Skeletal muscle tissue (tissue), 4 donors: ENCODE measurements around the gene CA5A. TPM values are rescaled to one million over a fixed set of nuclear protein-coding genes. Genes with fewer than 3 reads are reported as not detected.

Experiments
- H3K27ac ChIP-seq: one replicate; pipeline ENCODE4 v1.7.0; 2013; ENCODE audit warnings: mild to moderate bottlenecking, low read depth, low read length, inconsistent platforms
- H3K27me3 ChIP-seq, 3 donors: one replicate each; pipeline ENCODE4 v1.7.0; 2013; ENCODE audit warnings: low read length in 3 of 3; ENCODE audit not compliant: control insufficient read depth in 3 of 3, insufficient read depth in 3 of 3
- H3K36me3 ChIP-seq, 3 donors: one replicate each; pipeline ENCODE4 v1.7.0; 2013; ENCODE audit warnings: low read length in 3 of 3; ENCODE audit not compliant: control insufficient read depth in 3 of 3, insufficient read depth in 3 of 3
- H3K4me1 ChIP-seq, 3 donors: one replicate each; pipeline ENCODE4 v1.7.0; 2013; ENCODE audit warnings: low read length in 3 of 3, mild to moderate bottlenecking in 3 of 3; ENCODE audit not compliant: control insufficient read depth in 3 of 3, insufficient read depth in 3 of 3
- H3K4me3 ChIP-seq, 3 donors: one replicate each; pipeline ENCODE4 v1.7.0; 2013; ENCODE audit warnings: low read length in 3 of 3
- H3K9ac ChIP-seq, 3 donors: one replicate each; pipeline ENCODE4 v1.7.0; 2013; ENCODE audit warnings: low read length in 3 of 3, mild to moderate bottlenecking in 3 of 3, moderate library complexity in 2 of 3, low read depth in 1 of 3
- H3K9me3 ChIP-seq, 3 donors: one replicate each; pipeline ENCODE4 v1.7.0; 2013; ENCODE audit warnings: low read length in 3 of 3; ENCODE audit not compliant: control insufficient read depth in 3 of 3
- total RNA-seq: library from RNA; depleted of rRNA; stranded (reverse); fragments of >200 nt; gene quantifications from one replicate; pipeline ENCODE4 v1.2.3, GENCODE V29; 2014
- donor health status: Osteomylitis.

The CA5A gene
- total RNA-seq, 1 donor from 2014 or later: not detected

DNA sequence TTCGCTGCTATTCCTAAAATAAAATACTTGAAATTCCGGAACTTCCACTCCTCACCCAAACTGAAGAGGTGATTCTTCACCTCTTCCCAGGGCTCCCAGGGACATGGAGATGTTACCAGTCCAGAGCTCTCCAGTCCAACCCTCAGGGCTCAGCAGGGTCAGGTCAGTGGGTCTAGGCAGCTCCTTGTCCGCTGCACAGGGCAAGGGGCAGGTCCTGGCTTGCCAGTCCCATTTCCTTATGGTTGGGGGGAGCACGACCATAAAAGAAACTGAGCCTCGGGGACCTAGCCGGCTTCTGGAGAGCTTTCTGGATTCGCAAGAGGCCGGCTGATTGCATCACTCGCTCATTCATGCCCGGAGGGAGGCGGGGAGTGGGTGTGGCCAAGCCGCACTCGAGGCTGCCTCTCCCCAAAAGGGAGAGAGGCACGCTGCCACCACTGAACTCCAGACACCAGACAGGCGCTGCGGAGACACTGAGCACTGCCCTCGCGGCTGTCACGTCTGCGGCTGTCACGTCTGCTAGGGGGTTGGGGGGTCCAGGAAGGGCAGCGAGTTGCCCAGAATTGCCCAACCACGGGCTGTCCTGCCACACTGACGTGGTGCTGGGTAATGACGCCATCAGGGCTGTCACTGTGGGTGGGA is 82.8 kb downstream of the CA5A start:
- Histone ChIP-seq H3K27me3 (no peaks in the 10 kb centered on the region), H3K27ac (peak overlapping the region; percentile 81), H3K4me3 (peak overlapping the region; percentile 12 to 68 (median 48)), H3K9me3 (no peaks in the 10 kb centered on the region), H3K9ac (peak overlapping the region in 2 of 3 donors; percentile 57 to 62), H3K36me3 (peaks cover 8 to 18% (median 12%) of the 10 kb centered on the region in 3 donors), H3K4me1 (peaks cover 88 to 97% (median 95%) of the 10 kb centered on the region in 3 donors)

- Histone ChIP-seq H3K4me3 (no peak overlapping the region), H3K27me3 (no peaks in the 10 kb centered on the region), H3K9ac (peak overlapping the region in 1 of 3 donors; percentile 50), H3K9me3 (no peaks in the 10 kb centered on the region), H3K4me1 (peaks cover 93 to 97% (median 96%) of the 10 kb centered on the region in 3 donors), H3K27ac (no peak overlapping the region), H3K36me3 (peaks cover 8 to 18% (median 15%) of the 10 kb centered on the region in 3 donors)
These were observed 84.7 kb downstream of the CA5A start for GRCh38 chr16:87851601-87852000.

DNA sequence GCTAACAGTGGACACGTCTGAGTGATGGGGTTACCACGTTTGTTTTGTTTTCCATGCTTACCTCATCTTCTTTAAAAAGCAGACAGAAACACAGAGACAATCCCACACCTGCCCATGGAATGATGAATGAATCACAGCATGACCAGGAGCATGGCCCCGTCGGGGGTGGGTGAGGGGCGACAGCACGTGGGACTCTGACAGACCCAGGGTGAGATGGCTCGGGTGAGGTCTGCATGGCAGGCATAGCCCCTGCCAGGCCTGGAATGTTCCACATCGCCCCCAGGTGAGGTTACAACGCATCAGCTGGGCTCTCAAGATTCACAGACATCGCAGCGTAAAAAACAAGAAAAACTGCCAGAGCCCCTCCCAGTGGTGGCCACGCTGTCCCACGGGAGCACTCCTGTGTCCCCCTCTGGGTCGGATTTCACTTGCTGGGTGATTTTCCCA is 85.2 kb downstream of the CA5A start:
- Histone ChIP-seq H3K27me3 (no peaks in the 10 kb centered on the region), H3K9ac (peak overlapping the region in 1 of 3 donors; percentile 50), H3K4me3 (no peak overlapping the region), H3K4me1 (peaks cover 93 to 97% (median 96%) of the 10 kb centered on the region in 3 donors), H3K27ac (no peak overlapping the region), H3K36me3 (peaks cover 8 to 18% (median 15%) of the 10 kb centered on the region in 3 donors), H3K9me3 (no peaks in the 10 kb centered on the region)

GRCh38 chr16:87850009-87851006 is 86.0 kb downstream of the CA5A start:
- H3K4me1 ChIP-seq: peaks cover 93 to 96% (median 96%) of the 10 kb centered on the region in 3 donors
- H3K9ac ChIP-seq: peak overlapping the region in 1 of 3 donors; percentile 50
- H3K4me3 ChIP-seq: peak overlapping the region in 2 of 3 donors; percentile 4 to 49

GRCh38 chr16:87849419-87850008 is 86.8 kb downstream of the CA5A start:
- Histone ChIP-seq H3K9me3 (no peaks in the 10 kb centered on the region), H3K4me1 (peaks cover 92 to 96% (median 94%) of the 10 kb centered on the region in 3 donors), H3K36me3 (peaks cover 8 to 18% (median 15%) of the 10 kb centered on the region in 3 donors), H3K27me3 (no peaks in the 10 kb centered on the region), H3K9ac (peak overlapping the region in 1 of 3 donors; percentile 62), H3K27ac (no peak overlapping the region), H3K4me3 (no peak overlapping the region)

More at GRCh38 chr16:87850009-87851006, 86.0 kb downstream of the CA5A start:
- Histone ChIP-seq H3K27ac (no peak overlapping the region), H3K9me3 (no peaks in the 10 kb centered on the region), H3K36me3 (peaks cover 8 to 18% (median 15%) of the 10 kb centered on the region in 3 donors), H3K27me3 (no peaks in the 10 kb centered on the region)

DNA sequence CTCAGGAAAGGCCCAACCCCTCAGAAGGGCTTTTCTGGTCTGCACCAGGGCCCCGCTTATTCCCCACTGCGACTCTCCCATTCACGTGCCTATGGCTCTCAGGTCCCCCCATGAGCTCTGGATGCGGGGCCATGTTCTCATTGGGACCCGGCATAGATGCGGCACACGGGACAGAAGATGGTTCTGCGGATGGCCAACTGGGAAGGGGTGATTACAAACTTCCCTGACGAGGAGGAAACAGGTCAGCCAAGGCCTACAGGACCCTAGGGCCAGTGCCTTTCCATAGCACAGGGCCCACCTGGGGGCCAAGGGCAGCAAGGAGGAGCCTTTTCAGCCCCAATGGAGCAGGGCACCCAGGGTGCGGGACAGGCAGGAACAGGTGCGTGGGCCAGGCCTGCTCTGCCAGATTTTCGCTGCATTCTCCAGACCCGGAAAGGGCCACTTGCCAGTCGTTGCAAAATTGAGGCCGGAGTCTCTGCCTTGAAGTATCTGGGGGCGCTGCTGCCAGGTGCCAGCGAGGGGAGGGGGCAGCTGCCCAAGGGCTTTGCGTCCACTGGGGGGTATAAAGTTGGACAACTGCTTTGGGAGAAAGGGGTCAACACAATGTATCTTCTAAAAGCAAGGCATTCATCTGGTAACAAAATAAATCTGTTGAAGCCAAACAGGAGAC is 87.5 kb downstream of the CA5A start:
- Histone ChIP-seq H3K4me3 (no peak overlapping the region), H3K27me3 (no peaks in the 10 kb centered on the region), H3K36me3 (peaks cover 8 to 18% (median 16%) of the 10 kb centered on the region in 3 donors), H3K9me3 (no peaks in the 10 kb centered on the region), H3K4me1 (peaks cover 90 to 99% (median 94%) of the 10 kb centered on the region in 3 donors), H3K9ac (peak overlapping the region in 1 of 3 donors; percentile 62), H3K27ac (no peak overlapping the region)

GRCh38 chr16:87847785-87848675 is 88.3 kb downstream of the CA5A start:
- Histone ChIP-seq H3K9ac (peak overlapping the region in 1 of 3 donors; percentile 62), H3K36me3 (peaks cover 8 to 18% (median 17%) of the 10 kb centered on the region in 3 donors), H3K4me3 (peak overlapping the region in 1 of 3 donors; percentile 6), H3K27me3 (no peaks in the 10 kb centered on the region), H3K9me3 (no peaks in the 10 kb centered on the region), H3K27ac (no peak overlapping the region), H3K4me1 (peaks cover 84 to 96% (median 93%) of the 10 kb centered on the region in 3 donors)

DNA sequence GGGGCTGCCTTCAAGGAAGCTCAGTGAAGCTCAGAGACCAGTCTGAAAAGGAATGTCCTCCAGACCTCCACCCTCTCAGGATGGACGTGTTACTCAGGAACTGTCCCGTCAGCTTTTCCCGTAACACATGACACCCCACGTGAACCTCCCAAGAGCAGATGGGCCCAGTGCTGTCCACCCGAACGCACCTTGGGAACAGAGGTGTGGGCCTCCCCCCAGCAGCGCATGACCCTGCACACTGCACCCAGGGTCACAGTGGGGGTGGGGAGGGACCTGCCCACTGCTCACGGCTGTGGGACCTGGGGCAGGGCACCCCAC is 88.9 kb downstream of the CA5A start:
- no peaks in the 10 kb centered on the region for H3K27me3 ChIP-seq
- peaks cover 8 to 18% (median 17%) of the 10 kb centered on the region in 3 donors for H3K36me3 ChIP-seq
- no peak overlapping the region for H3K27ac ChIP-seq
- H3K9ac ChIP-seq: peak overlapping the region in 1 of 3 donors; percentile 62
- peaks cover 78 to 90% (median 87%) of the 10 kb centered on the region in 3 donors for H3K4me1 ChIP-seq
- no peaks in the 10 kb centered on the region for H3K9me3 ChIP-seq
- peak overlapping the region in 1 of 3 donors; percentile 6 for H3K4me3 ChIP-seq
